ENCODE results near the gene MORN1.

Gene MORN1

GRCh38 chr1:2378441-2378851 lies 12.9 kb downstream of the MORN1 start:
- H3K27ac ChIP-seq, result no peak overlapping the region
- DNase-seq, result no peak

GRCh38 chr1:2377751-2378440 lies 13.5 kb downstream of the MORN1 start:
- DNase-seq, result no peak
- intact Hi-C loops (cut with DNase I; ENCODE audit: low total_unique reads), result no loop called here
- Histone ChIP-seq H3K4me3 (no peak overlapping the region), H3K36me3 (peaks cover 0 to 3% (median 0%) of the 10 kb centered on the region in 3 donors), H3K27ac (no peak overlapping the region), H3K27me3 (no peaks in the 10 kb centered on the region), H3K9me3 (no peaks in the 10 kb centered on the region), H3K4me1 (peaks cover 0 to 16% (median 12%) of the 10 kb centered on the region in 4 donors)
- TF ChIP-seq CTCF (IDR thresholded peaks at IDR 0.05), result no peak

More at GRCh38 chr1:2378441-2378851, 12.9 kb downstream of the MORN1 start:
- H3K9me3 ChIP-seq, result no peaks in the 10 kb centered on the region
- no peaks in the 10 kb centered on the region for H3K36me3 ChIP-seq
- peaks cover 0 to 16% (median 12%) of the 10 kb centered on the region in 4 donors for H3K4me1 ChIP-seq
- H3K4me3 ChIP-seq, result no peak overlapping the region
- TF ChIP-seq CTCF (IDR thresholded peaks at IDR 0.05), result no peak
- intact Hi-C loops (cut with DNase I; ENCODE audit: low total_unique reads), result no loop called here
- H3K27me3 ChIP-seq, result no peaks in the 10 kb centered on the region

GRCh38 chr1:2376931-2377672 lies 14.3 kb downstream of the MORN1 start:
- H3K27me3 ChIP-seq, result no peaks in the 10 kb centered on the region
- TF ChIP-seq CTCF (IDR thresholded peaks at IDR 0.05), result no peak
- H3K27ac ChIP-seq, result no peak overlapping the region

GRCh38 chr1:2376261-2376741 lies 15.1 kb downstream of the MORN1 start:
- intact Hi-C loops (cut with DNase I; ENCODE audit: low total_unique reads), result no loop called here
- H3K36me3 ChIP-seq, result peaks cover 0 to 19% (median 9%) of the 10 kb centered on the region in 3 donors
- no peak overlapping the region for H3K4me3 ChIP-seq
- H3K27me3 ChIP-seq, result no peaks in the 10 kb centered on the region
- no peaks in the 10 kb centered on the region for H3K9me3 ChIP-seq
- H3K27ac ChIP-seq, result no peak overlapping the region
- DNase-seq, result no peak
- peaks cover 0 to 5% (median 3%) of the 10 kb centered on the region in 4 donors for H3K4me1 ChIP-seq
- no peak for TF ChIP-seq CTCF (IDR thresholded peaks at IDR 0.05)

More at GRCh38 chr1:2376931-2377672, 14.3 kb downstream of the MORN1 start:
- intact Hi-C loops (cut with DNase I; ENCODE audit: low total_unique reads), result no loop called here
- Histone ChIP-seq H3K9me3 (no peaks in the 10 kb centered on the region), H3K4me1 (peaks cover 0 to 13% (median 11%) of the 10 kb centered on the region in 4 donors), H3K4me3 (no peak overlapping the region), H3K36me3 (peaks cover 0 to 11% (median 3%) of the 10 kb centered on the region in 3 donors)
- no peak for DNase-seq

- Histone ChIP-seq H3K27ac (no peak overlapping the region), H3K27me3 (no peaks in the 10 kb centered on the region), H3K4me1 (peaks cover 0 to 1% (median 0%) of the 10 kb centered on the region in 4 donors), H3K4me3 (no peak overlapping the region), H3K9me3 (no peaks in the 10 kb centered on the region), H3K36me3 (peaks cover 0 to 23% (median 9%) of the 10 kb centered on the region in 3 donors)
- intact Hi-C loops (cut with DNase I; ENCODE audit: low total_unique reads), result no loop called here
- no peak for TF ChIP-seq CTCF (IDR thresholded peaks at IDR 0.05)
- no peak for DNase-seq
Measured at GRCh38 chr1:2375923-2376260, 15.5 kb downstream of the MORN1 start.
